OCI-M1 (cell line): ENCODE results near the gene CAMSAP1.

Experiments used
- DNase-seq: peaks from one replicate; lab custom pipeline; 2025; lab: John Stamatoyannopoulos, UW

Gene CAMSAP1

DNA sequence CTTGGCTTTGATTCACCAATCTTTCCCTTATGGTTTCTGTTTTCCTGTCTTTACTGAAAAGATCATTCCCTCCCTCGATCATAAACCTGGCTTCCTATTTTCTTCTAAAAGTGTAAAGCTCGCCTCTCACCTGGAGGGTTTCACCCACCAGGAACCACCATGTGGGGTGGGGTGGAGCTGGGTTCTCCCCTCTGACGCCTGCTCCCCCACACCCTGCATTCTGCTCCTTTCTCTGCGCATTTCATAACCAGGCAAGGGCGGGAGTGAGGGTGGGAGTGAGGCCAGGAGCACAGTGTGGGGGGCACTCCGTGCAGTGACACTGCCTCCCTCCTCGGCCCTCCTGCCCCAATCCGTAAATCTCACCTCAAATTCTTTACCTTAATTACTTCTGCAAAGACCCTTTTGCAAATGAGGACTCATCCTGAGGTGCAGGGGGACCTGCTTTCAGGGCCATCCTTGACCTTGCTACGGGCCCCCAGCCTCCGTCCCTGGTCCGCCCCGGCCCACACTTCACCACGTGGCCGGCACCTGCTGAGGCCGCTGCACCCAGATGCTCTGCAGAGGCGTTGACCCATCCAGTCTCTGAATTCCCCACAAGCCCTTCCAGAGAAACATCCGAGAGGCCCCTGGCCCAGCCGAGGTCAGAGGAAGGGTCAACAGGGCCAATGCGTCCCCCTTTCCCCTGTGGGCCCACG, 146.0 kb downstream of the CAMSAP1 start:
- DNase-seq: no peak

DNA sequence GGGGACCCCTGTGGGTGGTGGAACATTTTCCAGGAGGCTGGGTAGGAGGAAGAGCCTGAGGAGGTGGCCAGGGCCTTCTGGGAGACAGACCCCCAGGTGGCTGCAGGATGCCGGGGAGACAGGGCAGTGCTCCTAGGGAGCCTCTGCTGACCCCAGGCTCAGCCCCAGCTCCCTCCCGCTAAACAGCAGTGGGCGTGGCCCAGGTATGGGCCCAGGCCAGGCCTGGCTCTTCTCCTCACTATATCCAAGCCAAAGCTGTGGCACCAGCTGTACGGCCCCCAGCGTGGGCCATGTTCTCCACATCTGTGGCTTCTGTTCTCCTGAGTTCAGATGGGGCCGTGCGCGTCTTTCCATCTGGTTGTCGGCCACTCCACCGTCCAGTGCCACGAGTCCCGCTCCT, 146.9 kb downstream of the CAMSAP1 start:
- no peak for DNase-seq

DNA sequence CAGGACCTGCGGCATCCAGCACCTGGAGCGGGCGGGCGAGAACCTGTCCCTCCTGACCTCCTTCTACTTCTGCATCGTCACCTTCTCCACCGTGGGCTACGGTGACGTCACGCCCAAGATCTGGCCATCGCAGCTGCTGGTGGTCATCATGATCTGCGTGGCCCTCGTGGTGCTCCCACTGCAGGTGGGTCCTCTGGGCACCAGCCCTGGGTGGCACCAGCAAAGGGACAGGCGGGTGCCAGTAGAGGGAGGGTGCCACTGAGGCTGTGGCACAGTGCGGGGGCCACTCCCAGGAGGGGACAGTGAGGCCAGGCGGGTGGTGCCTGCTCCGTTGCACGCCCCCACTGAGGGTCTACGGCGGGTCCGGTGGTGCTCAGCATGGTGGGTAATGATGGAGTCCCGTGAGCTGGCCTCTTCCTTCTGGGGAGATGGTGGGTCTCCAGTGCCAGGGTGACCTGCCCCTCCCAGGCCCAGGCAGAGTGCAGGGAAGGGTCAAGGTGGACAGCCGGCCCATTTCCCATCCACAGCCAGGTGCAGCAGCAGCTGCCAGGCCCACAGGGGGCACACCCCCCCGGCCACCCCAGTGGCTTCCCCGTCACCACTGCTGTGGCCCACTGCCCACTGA, 147.6 kb downstream of the CAMSAP1 start:
- DNase-seq: no peak

DNA sequence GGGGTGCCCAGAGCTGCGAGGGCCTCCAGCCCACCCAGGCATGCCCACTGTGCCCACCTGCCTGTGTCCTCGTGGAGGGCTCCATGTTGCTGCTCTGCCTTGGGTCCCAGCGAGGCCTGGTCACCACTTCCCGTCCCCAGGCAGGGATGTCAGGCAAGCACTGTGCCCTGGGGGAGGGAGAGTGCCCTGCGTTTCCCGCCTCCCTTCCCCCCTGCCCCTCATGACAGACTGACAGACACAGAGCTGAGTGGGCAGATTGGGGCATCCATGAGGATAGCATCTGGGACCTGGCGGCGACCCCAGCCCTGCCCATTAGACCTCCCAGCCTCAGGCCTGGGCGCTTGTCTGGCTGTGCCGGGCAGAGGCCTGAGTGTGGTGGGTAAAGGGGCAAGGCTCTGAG, 148.5 kb downstream of the CAMSAP1 start:
- DNase-seq: no peak
